Loucy (cell line): Measurements from ENCODE around the gene LPP.

Experiments used
- CTCF ChIP-seq: fragments of 200-600 bp; sonication (generic); conservative IDR thresholded peaks from 2 replicates; pipeline ENCODE4 v1.5.1; 2014; ENCODE audit warnings: mild to moderate bottlenecking, antibody characterized with exemption, low read length
- EZH2phosphoT487 ChIP-seq: fragments of 200-600 bp; IDR thresholded peaks from 2 replicates; pipeline ENCODE4 v1.6.1; 2018; ENCODE audit warnings: antibody characterized with exemption, mild to moderate bottlenecking, moderate library complexity, borderline replicate concordance

- TF ChIP-seq EZH2phosphoT487 (no peak), CTCF (no peak)
Measured at GRCh38 chr3:188278717-188279324, 124.9 kb downstream of the LPP start.
